NB4 (cell line): Measurements from ENCODE around the gene KLHL21.

ENCODE experiments used
- CTCF ChIP-seq: IDR thresholded peaks from one replicate; pipeline ENCODE4 v1.5.1; 2012; ENCODE audit warnings: low read depth, low read length
- POLR2A ChIP-seq: IDR thresholded peaks from 2 replicates; pipeline ENCODE4 v1.6.1; 2011; ENCODE audit warnings: mild to moderate bottlenecking; ENCODE audit not compliant: insufficient read length; ENCODE audit errors: extremely low read depth
- TF ChIP-seq, protein P1 (sequence below): IDR thresholded peaks from 2 replicates; pipeline ENCODE4 v1.6.1; 2011; ENCODE audit warnings: low read depth, low read length

DNA sequence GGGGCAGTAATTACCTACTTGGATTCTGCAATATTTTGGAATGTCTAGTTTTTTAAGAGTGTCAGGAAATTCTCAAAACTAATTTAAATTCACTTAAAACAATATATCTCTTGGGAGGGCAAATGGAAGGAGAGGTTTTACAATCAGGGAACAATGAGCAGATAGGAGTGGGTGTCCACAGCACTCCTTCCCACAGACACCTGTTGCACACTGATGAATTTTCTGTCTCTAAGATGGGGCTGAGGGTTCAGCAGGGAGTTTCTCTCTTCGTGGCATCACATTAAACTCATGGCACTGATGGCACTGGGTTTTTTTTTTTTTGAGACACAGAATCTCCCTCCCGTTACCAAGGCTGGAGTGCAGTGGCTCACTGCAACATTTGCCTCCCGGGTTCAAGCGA lies 16.4 kb upstream of the KLHL21 start:
- TF ChIP-seq CTCF (no peak), POLR2A (no peak)
- TF ChIP-seq, protein P1, sequence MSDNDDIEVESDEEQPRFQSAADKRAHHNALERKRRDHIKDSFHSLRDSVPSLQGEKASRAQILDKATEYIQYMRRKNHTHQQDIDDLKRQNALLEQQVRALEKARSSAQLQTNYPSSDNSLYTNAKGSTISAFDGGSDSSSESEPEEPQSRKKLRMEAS: no peak
